HG03060 (cell line): ENCODE measurements around the gene JPH4.

Source experiments
- ATAC-seq: cut with Tn5 transposase; IDR thresholded peaks from one replicate; pipeline ENCODE4 v1.9.1; 2021; ENCODE audit warnings: low read depth, moderate number of reproducible peaks; ENCODE audit not compliant: unreplicated experiment

The JPH4 gene

DNA sequence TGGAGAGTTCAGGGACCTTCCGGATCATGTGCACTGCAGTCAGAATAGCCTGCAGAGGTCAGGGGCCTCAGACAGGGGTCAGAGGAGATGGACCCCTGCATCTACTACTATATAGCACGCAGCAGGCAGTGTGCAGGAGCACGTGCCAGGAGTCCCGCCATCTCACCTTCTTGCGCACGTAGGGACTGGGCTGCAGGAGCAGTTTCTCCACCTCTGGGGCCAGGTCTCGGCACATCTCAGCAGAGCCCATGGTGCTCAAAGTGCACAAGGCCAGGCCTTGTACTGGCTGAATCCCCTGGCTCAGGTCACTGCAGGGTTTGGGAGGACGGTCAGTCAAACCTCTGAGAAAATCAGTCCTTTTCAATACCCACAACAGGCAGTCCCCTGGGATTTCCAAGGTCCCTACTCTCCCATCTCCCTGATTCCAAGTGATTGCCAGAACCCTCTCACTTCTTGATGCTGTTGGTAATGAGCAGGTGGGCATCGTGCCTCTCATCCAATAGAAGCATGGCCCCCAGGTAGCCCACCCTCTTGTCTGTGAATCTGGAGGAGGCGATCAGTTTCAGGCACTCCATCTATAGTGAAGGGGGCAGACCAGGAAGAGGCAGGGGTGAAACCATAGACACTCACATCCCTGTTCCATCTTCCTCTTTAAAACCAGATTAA is 12.3 kb downstream of the JPH4 start:
- no peak for ATAC-seq

DNA sequence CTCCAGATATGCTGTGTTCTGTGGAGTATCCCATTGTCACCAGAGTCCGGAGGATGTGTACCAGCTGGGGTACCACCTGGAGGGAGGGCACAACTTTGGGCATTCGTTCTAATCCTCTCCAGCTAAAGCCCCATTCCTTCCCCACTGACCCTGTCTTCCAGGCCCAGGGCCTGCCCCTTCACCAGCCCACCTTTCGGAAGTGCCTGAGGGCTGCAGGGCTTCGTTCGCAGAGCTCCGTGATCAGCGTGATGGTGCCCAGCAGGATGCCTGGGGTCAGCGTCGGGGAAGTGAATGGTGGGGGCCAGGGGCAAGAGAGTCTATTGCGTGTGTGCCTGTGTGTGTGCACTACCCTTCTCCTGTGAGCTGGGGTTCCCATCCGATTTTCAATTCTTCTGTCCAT is 13.0 kb downstream of the JPH4 start:
- ATAC-seq, result no peak

DNA sequence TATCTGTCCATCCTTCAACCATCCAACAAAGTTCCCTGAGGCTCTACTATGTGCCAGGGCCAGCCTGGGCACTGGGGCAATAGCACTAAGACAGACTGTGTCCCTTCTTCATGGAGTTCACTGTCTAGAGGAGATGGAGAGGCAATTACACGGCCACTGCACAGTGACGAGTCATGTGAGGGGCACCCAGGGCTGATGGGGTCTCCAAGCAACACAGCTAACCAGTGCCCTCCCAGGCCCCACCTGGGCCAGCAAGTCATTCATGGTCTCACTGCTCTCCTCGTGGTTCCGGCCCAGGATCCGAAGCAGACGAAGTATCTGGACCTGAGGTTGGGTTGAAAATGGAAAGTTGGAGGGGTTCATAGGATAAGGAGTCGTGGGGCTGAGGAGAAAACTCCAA is 13.7 kb downstream of the JPH4 start:
- ATAC-seq, result no peak

DNA sequence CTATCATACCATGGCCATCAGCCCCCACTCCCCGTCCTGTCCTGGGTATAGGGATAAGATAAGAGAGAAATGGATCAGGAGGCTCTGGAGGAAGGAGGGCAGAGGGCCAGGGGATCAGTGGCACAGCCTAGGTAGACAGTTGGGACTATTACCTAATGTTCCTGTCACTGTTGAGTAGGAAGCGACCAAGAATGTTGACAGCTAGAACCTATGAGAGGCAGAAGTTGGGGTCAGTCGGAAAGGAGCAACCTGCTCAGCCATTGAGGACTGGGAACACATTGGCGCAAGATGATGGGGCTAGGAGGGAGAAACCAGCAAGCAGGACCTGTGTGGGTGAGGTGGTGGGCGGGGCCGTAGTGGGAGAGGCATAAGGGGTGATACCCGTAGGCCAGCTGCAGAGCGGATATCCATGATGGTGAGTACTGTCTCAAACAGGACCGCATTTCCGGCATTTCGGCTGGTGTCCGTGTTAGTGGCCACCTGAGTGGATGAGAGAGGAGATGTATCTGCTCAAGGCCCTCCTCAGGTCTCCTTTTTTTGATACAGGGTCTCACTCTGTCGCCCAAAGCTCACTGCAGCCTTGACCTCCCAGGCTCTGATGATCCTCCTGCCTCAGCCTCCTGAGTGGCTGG is 14.3 kb downstream of the JPH4 start:
- no peak for ATAC-seq

DNA sequence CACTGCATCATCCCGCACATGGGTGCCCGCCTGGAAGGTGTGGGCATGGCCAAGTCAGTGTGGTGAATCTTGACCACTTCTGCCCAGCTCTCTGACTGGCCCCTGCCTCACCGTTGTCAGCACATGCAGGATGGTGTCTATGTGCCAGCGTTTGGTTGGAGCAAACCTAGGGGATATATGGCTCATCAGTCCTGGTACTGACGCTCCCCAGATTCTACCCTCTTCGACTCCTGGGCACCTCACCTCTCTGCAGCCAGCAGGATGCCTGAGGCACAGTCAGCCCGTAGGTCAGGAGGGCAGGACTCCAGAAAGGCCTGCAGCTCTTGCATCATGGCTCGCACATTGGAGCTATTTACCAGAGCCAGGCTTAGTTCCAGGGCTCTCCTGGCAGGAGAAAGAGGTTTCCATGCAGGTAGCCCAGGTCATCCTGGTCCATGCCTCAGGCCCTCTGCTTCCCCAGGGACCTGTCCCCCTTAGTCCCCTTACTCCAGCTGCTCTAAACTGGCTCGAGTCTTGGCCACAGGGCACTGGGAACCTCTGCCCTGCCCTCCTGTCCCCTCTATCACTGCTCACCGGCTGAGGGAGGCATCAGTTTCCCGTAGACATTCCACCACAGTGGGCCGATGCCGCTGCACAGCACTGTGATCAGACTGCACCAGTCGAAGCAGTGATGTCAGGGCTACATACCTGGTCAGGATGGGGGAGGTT is 15.0 kb downstream of the JPH4 start:
- no peak for ATAC-seq

DNA sequence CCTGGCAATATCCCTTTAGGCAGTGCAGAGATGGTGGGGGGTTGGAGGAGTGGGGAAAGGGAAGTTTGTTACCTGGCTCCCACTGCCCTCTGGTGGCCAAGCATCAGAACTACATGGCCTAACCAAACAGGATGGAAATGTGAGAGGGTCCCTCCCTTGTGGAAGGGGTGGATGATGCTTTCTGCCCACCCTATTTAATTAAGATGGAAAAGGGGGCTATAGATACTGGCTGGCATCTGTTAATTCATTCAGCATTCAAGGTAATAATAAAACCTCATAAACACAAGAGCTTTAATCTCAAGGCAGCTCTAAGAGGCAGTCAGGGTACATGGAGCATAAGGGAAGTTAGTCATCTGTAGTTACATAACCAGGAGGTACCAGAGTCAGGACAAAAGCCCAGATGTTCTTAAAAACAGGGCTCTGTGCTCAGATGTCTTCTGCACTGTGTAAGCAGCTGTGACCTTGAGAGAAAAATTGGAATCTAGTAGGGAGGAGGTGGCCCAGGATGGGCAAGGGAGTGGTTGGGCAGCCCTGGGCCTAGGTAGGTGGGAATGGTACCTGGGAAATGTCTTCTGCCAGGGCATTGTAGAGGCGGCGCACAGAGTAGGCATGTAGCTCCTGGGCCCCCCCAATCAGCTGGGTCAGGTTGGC is 15.6 kb downstream of the JPH4 start:
- no peak for ATAC-seq

DNA sequence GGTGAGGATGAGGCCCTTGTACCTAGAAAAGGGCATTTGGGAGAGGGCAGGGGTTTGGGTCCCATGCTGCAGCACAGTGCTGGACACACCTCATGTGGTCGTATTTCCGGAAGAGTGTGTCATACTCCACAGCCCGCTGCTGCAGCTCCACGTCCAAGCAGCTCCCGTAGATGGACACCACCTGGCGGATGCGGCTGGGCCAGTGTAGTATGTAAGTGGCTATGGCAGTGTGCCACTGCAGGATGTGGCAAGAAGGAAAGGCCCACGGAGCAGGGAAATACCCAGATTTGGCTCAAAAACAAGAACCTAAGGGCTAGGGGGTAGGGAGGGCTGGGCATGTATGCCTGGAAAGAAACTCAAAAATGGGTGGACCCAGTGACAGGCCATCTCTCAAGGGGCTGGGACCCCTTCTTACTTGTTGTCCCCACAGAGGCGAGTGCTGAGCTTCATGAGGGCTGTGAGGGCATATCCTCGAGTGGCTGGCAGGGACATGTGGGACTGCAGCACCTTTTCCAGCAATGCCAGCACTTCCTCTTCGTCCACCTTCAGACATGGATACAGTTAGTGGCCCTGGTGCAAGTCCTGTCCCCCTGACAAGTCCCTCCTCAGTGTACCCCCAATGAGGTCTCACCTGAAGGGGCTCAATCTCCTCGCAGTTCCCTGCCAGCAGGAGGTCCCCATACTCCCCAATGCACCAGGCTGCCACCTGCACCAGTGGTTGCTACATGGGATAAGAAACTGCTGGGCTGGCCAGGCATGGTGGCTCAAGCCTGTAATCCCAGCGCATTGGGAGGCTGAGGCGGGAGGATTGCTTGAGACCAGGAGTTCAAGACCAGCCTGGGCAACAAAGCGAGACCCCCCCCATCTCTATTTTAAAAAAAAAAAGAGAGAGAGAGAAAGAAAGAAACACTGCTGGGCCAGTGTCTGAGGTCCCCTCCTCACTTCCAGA is 16.4 kb downstream of the JPH4 start:
- ATAC-seq, result no peak

DNA sequence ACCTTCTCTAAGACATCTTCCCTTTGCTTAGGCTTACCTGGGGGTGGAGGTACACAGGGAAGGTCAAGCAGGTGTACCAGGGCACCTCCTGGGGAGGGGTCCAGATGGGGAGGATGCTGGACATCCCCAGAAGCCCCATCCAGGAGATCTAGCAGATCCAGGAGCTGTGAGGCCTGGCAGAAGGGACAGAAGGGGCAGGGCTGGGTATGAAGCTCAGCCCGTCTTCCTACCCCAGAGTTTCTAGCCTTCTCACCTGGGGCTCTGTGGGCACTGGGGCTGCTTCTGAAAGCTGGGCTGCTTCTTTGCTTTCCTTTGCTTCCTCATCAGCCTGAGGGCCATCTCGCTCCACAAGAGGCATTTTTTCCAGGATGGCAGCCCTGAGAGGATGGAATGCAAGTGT is 17.3 kb downstream of the JPH4 start:
- ATAC-seq, result no peak

DNA sequence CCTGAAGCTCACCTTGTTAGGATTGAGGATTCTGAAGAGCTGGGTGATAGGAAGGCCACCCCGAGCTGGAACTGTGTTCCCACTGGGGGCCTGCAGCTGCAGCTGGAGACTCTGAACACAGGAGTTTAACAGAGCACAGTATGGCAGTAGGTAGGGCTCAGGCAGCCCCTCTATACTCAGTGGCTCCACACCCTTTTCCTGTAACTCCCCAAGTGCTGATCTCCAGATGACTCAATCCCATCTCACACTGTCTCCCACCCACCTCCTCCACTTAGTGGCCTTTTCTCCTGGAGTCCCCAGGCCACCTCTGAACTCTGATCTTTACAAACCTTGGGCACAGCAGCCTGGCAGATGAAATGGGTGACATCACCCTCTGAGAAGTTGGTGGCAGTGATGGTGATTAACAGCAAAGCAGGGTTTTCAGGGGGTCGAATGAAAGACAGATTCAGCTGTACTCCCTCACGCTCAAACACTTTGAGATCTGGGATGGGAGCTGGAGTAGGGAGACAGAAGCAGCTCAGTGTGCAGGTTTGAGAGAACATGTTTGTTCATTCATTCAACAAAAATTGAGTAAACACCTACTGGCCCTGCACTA is 18.6 kb downstream of the JPH4 start:
- ATAC-seq, result no peak

DNA sequence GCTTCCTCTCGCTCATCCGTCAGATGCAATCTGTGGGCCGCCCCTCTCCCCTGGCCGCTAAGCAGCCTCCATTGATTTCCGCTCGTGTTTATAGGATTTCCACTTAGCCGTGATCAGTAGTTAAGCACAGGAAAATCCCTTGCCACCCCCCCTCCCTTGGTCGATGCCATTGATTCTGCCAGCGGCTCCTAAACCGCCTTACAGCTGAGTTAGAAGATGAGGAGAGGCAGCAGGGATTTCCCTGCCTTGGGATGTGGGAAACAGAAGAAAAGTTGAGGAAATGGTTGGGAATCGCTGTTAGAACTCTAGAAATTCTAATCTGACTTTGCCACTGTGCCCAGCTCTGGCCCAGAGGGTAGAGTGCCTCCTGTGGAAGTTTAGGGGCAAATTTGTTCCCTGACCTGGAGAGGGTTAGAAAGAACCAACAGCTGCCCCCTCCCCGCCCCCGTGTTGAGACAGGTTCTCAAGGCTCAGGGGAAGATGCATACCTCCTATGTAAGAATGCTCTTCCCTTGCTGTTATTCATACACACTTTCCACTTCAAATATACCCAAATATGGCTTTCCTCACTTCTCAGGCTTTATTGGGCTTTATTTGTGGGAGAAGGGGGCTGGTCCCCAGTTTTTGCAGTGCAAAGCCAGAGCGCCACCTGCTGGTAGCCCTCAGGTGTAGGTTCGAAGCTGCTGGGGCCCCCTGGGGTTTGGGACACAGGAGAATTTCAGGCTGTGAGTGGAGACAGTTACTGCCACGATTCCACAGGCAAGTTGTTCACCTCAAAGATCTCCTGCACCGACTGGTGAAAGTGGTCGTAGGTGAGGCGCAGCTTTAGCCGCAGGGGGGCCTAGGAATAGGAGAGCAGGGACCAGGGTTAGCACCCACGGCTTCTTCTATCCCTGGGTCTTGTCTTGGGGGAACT is 19.3 kb downstream of the JPH4 start:
- no peak for ATAC-seq

DNA sequence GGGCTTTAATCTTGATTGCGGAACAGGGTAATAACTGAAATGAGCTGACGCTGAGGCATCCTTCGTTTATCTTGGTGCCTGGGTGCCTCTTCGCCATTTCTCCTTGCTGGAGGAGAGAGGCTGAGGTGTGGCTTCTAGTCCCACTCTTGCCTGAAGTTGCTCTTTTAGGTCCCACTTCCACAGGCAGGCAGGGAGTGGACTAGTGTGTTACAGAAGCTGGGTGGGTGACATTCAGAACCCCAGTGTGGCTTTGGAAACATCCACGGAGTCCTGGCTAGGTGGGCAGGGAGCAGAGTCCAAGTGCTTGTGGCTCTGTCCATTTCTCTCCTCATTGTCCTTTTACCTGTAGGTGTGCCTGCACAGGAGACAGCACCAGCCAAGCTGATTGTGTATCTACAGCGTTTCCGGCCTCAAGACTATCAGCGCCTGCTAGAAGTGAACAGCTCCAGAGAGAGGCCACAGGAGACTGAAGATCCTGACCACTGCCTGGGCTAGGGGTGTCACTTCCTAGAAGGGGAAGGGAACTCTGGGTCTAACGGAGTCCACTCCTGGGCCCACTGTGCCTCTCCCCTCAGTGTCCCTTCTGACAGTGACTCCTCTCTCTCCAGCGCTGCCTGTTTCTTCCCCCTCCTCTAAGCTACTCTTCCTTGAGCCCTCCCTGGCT is 20.1 kb downstream of the JPH4 start:
- ATAC-seq, result no peak

DNA sequence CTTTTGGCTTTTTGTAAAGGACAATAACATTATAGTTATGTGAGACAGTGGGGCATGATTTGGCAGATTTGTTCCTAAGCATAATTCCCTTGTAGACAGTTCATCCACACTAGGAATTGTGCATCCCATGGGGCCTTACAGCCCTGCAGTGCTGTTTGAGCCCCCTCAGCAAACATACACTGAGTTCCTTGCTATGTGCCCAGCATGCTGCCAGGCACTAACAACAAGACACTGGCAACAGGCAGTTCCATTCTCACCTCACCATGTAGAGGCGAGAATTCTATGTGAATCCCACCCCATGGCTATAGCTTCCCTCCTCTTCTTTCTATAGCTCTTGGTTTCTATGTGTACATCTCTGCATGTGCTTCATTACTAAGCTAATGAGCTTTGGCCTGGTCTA is 20.6 kb downstream of the JPH4 start:
- no peak for ATAC-seq

DNA sequence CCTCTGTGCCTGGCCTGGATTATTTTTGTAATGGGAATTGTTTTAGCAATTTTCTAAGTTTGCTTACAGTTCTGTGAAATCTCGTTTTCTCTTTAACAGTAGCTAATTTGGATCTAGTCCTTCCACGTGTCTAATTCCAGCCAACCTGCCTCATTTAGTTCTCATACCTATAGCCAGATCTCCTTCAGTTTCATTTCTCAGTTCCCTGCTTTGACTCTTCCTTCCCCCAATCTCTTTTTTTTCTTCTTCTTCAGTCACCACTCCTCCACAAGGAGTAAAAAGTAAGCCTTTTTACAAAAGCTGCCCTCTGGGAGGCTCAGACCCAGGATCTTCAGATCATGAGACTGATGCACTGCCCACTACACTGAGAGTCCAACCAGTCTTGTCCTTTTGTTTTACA is 21.1 kb downstream of the JPH4 start:
- ATAC-seq, result no peak

DNA sequence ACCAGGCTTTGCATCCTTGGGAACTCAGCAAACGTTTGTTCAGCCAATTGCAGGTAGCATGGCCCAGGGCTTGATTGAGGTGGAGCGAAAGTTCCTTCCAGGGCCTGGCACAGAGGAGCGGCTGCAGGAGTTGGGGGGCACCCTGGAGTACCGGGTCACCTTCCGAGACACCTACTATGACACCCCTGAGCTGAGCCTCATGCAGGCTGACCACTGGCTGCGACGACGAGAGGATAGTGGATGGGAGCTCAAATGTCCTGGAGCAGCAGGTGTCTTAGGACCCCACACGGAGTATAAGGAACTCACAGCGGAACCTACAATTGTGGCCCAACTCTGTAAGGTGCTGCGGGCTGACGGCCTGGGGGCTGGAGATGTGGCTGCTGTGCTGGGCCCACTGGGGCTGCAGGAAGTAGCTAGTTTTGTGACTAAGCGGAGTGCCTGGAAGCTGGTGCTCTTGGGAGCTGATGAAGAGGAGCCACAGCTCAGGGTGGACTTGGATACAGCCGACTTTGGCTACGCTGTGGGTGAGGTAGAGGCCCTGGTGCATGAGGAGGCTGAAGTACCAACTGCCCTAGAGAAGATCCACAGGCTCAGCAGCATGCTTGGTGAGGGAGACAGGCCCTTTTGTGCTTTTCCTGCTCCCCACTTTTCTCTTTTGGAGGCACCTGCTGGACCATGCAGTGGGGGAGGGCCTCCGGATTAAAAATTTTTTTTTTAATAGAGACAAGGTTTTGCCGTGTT is 21.7 kb downstream of the JPH4 start:
- ATAC-seq, result no peak

DNA sequence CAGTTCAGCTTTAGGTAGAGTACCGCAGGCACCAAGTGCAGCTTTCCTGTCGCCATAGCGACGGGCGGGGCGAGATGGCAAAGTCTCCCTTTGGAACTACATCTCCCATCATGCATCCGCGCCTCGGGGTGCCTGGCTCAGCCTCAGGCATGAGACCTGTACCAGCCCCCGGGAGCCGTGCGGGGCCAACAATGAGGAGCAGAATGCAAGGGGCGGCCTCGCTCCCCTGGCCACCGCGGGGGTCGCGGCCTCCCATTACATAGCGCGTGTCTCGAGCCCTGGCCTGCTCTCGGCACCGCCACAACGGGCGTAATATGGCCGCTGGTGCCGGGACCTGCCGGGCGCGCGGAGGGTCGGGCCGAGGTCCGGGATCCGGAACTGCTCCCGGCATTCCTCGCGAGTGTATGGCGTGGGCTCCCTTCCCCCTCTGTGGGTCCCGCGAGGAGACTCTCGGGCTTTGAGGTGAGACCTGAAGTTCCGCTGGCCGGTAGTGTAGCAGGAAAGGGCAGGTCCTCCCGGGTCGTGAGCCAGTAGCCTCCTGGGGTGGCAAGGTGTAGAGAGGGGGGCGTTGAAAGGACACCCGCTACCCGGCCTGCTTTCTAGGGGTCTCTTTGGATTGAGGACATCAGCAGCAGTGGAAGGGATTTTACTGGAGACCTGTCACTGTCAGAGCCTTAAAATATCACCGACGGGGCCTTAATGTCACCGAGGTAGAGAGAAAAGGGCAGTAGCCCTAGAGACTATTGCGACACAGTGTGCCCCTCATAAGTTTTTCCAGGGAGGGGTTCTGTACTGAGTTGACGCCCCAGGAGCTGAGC is 22.5 kb downstream of the JPH4 start, which contains the start of gene THTPA:
Gene THTPA (plus strand): TSS at position 390 of the 818 bp plus-strand sequence. CDS start 487 bp downstream, outside the sequence.
- ATAC-seq, result peak; percentile 72

DNA sequence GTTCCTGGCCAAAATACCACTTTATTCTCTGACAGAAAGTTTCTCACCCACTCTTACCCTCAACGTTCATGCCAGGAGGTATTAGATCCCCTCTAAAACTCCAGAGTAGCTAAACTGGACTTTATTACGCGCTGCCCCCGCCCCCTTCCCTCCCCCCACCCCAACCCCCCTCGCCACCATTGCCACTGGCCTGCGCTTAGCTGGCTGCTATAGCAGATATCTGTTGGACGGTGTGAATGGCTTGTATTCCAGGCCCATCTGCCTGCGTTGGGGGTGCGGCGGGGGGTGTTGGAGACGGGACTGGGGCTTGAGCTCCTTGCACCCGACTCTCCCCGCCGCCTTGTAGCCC is 23.1 kb downstream of the JPH4 start:
- ATAC-seq, result no peak
